Hindlimb muscle (tissue), 1 donor: ENCODE results near the gene PFN3. TPM values are rescaled to one million over a fixed set of nuclear protein-coding genes. Genes with fewer than 3 reads are reported as not detected.
"Not testable (repeated sequence)": the region's sequence is repeated elsewhere in the genome, so short reads cannot be mapped to it uniquely, and the experiment has no call there.

Experiments used
- DNase-seq: peaks from one replicate; pipeline ENCODE4 v3.0.0-alpha.2; 2013
- polyA plus RNA-seq: library from polyadenylated mRNA; unstranded; fragments of 120-200 nt; gene quantifications from one replicate; pipeline ENCODE4 v1.2.1, GENCODE V29; 2013; ENCODE audit not compliant: insufficient read length

PFN3 gene
- polyA plus RNA-seq, 1 donor, result not detected

- DNase-seq, result no peak
Measured at GRCh38 chr5:177372034-177372896, 28.2 kb downstream of the PFN3 start.

- DNase-seq, result no peak
Measured at GRCh38 chr5:177371120-177372033, 29.1 kb downstream of the PFN3 start.

GRCh38 chr5:177370488-177371119, 29.9 kb downstream of the PFN3 start:
- DNase-seq, result peak; percentile 81

GRCh38 chr5:177369645-177370440, 30.6 kb downstream of the PFN3 start:
- DNase-seq, result no peak

- DNase-seq, result no peak
Measured at GRCh38 chr5:177368869-177369644, 31.4 kb downstream of the PFN3 start.

GRCh38 chr5:177367981-177368868, 32.2 kb downstream of the PFN3 start:
- no peak for DNase-seq

- no peak for DNase-seq
Measured at GRCh38 chr5:177367323-177367848, 33.1 kb downstream of the PFN3 start.

- peak; percentile 90 for DNase-seq
Measured at GRCh38 chr5:177366528-177367322, 33.7 kb downstream of the PFN3 start.

- no peak for DNase-seq
Measured at GRCh38 chr5:177365845-177366527, 34.5 kb downstream of the PFN3 start.

- DNase-seq, result no peak
Measured at GRCh38 chr5:177364159-177364962, 36.1 kb downstream of the PFN3 start.

- no peak for DNase-seq
Measured at GRCh38 chr5:177363565-177363964, 36.9 kb downstream of the PFN3 start.

GRCh38 chr5:177362610-177363507, 37.6 kb downstream of the PFN3 start:
- DNase-seq, result no peak

GRCh38 chr5:177362292-177362609, 38.2 kb downstream of the PFN3 start:
- DNase-seq, result no peak

GRCh38 chr5:177361418-177362291, 38.8 kb downstream of the PFN3 start:
- DNase-seq, result no peak

GRCh38 chr5:177360740-177361139, 39.7 kb downstream of the PFN3 start:
- not testable (repeated sequence) for DNase-seq

GRCh38 chr5:177359860-177360259, 40.6 kb downstream of the PFN3 start:
- DNase-seq, result no peak
